GM19238 (cell line): ENCODE data around the gene TJP3.

Experiments used
- DNase-seq: peaks from one replicate; pipeline ENCODE4 v3.0.0; 2011; ENCODE audit warnings: low spot score; ENCODE audit not compliant: insufficient read length

TJP3 gene

DNA sequence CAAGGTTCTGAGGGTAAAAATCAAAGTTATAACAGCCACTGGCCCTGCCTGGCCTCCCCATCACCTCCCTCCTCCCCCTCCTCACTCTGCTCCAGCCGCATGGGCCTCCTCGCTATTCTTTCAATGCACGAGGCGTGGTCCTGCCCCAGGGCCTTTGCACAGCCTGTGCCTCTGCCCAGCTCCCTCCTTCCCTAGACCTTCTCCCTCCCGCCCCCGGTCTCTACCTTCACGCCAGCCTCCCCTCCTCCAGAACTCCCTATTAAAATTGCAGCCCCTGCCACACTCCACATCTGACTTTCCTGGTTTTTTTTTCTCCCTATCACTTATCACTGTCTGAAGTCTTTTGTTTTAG is 60.5 kb downstream of the TJP3 start:
- no peak for DNase-seq

DNA sequence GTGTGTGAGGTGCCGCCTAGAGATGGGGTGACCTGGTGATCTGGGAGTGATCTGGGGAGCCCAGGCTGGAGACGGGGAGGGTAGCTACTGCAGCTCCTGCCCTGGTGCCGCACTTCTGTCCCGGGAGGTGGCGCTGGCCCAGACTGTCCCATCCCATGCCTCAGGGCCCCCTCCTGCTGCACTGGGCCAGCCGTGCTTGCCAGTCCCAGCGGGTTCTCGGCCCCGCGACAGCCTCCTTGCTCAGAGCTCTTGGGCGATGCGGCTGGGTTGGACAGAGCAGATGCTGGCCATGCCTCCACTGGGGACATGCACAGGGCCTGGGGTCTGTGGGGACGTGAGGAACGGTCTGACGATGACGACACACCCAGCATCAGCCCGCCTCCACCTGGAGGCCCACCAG is 61.3 kb downstream of the TJP3 start:
- DNase-seq = no peak

- no peak for DNase-seq
Observed at GRCh38 chr19:3770136-3770999, 62.2 kb downstream of the TJP3 start.

DNA sequence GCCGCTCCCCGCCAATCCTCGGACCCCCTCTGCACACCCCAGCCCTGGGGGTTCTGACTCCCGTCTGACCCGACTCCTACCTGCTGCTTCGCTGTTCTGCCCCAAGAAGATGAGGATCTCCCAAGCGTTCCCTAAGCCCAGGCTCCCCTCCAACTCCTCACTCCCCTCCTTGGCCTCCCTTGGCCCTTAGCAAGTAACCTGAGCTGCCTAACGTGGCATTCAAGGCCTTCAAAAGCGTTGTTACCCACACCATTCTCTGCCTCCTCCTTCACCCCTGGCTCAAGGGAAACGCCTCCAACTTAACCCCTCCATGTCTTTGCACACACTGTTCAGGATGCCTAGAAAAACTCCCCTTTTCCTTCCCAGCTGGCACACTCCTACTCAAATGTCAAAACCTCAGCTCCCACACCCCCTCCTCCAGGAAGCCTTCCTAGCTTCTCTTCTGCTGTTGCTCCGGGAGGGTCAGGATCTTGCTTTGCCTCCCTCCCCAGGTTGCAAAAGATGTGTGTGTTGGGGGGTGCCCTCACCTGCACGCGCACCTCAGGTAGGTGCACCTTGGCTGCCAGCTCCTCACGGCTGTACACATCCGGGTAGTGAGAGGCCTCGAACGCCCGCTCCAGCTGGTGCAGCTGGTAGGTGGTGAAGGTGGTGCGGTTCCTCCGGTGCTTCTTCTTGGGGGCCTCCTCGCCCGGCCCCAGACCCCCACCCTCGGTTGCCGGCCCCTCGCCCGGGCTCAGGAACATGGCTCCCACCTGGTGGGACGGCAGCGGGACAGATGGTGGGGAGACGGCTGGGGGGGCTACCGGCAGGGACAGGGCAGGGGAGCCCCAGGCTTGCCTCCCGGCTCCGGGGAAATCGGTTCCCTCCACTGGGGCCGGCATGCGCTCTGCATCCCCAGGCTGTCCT is 63.1 kb downstream of the TJP3 start:
- no peak for DNase-seq

DNA sequence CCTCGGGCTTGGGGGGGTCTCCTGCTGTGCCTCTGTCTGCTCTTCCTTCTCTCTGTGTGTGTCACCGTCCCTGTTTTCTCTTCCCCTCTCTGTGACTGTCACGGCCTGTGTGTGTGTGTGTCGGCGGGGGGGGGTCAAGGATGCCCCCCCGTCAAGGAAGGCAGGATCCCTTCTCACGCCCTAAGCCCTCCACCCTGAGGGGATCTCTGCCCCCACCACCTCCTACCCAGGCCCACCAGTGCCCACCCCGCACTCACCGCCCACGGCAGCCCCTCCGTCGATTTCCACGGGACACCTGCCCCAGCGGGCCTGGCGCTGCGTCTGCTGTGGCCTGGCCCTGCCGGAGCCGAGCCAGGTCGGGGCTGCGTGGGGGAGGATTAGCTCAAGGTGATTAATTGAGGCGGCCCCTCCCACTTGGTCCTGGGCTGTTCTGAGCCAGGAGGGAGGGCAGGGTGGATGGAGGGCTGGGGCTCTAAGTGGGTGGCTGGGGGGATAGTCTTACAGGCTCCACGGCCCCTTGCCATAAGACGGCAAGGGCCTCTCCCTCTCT is 63.8 kb downstream of the TJP3 start, which contains the start of gene RAX2:
Gene RAX2 (minus strand): TSS at position 323 of the 550 bp plus-strand sequence. CDS start 486 bp downstream, outside the sequence.
- no peak for DNase-seq

- no peak for DNase-seq
Observed at GRCh38 chr19:3773814-3774515, 65.8 kb downstream of the TJP3 start.

DNA sequence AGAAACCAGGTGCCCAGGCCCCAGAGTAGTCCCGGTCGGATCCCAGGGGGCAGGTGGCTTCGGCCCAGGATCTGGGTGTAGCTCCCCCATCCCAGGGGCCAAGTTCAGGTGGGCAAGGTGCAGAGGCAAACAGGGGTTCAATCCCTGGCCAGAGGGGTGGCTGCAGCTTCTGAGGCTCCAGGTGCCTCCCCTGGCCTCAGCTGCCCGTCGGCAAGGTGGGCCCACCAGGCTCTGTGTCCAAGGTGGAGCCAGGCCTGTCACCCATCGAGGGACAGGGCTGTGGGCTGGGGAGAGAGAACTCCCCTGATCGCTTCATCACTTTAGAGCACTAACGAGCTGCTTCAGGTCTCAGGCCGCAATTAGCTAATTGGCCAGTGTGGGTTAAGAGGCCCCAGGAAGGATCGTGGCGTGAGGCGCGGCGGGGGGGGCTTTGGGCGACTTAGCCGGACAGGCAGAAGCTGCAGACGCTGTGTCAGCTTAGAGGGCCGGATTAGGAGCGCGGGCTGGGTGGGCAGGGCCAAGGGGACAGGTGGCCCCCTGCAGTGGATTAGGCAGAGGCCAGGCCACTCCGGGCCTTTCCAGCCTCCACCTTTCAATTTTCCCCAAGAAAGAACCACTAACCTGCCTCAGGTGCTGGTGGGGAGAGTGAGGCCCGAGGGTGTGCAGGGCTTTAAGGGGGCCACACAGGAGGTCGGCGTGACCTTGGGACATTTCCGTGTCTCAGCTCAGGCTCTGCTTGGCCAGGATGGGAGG is 66.6 kb downstream of the TJP3 start:
- DNase-seq = no peak

DNA sequence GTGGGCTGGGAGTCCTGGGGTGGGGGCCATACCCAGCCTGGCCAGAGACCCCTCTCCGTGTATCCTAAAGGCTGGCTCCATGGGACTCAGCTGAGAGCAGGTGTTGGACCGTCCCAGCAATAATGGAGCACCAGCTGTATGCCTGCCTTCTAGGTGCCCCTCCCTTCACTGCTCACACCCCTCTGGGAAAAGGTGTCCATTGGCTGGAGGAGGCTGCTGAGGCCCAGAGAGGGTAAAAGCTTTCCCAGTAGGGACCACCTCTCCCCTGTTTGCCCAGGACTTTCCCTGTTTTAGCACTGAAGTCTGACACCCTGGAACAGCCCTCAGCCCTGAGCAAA is 67.2 kb downstream of the TJP3 start:
- DNase-seq = no peak

DNA sequence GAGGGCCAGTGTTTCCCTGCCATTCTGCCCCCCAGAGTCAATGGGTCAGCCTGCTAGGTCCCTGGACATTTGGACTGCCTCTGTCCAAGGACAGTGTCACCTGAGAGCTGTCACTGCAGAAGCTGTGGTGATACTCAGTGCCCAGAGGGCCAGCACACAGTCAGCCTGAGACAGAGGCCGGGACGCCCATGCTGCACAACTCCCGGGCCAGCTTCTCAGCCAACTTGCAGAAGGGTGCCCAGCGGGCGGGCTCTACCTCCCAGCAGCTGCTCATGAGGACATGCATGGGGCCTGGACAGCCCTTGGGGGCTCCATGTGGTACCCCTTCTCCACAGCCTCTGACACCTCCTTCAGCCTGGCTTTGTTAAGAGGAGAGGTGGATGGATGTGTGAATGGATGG is 67.6 kb downstream of the TJP3 start:
- DNase-seq = no peak

- DNase-seq = no peak
Observed at GRCh38 chr19:3776479-3777040, 68.4 kb downstream of the TJP3 start.

GRCh38 chr19:3778104-3778867 is 70.1 kb downstream of the TJP3 start:
- DNase-seq = no peak

- DNase-seq = no peak
Observed at GRCh38 chr19:3778899-3779723, 70.9 kb downstream of the TJP3 start.

- DNase-seq = no peak
Observed at GRCh38 chr19:3780786-3781304, 72.7 kb downstream of the TJP3 start.

DNA sequence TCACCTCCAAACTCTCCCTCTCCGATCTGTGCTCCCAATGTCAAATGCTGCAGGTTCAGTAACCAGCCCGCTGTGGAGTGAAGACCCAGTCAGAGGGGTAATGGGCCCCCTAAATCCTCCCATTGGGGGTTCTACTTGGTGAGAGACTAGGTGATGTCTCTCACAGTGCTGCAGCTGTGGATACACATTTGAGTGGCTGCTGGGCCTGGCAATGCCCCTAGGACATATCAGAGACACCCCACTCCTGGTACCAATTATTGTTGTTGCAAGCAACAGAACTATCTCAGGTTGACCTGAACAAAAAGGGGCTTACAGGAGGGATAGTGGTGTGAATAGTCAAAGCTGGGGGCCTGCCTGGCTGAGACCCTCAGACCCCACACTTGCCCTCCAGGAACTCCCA is 73.4 kb downstream of the TJP3 start:
- DNase-seq = no peak

DNA sequence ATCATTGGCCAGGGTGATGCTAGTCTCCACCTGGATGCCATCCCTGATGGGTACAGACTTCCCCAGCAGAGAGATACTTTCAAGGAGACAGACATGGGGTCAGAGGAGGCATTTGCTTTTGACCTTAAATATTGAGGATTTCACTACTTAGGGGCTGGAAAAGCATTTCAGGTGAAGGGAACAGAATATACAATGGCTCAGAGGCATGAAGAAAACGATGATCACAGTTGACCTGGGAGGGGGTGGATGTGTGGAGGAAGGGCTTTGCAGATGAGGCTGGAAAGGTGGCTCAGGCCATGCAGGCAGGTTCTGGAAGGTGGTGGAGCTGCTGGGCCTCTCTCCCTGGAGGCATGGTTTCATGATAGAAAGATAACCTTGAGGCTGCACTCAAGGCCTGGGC is 74.1 kb downstream of the TJP3 start:
- DNase-seq = no peak

GRCh38 chr19:3782903-3783302 is 74.7 kb downstream of the TJP3 start:
- no peak for DNase-seq

DNA sequence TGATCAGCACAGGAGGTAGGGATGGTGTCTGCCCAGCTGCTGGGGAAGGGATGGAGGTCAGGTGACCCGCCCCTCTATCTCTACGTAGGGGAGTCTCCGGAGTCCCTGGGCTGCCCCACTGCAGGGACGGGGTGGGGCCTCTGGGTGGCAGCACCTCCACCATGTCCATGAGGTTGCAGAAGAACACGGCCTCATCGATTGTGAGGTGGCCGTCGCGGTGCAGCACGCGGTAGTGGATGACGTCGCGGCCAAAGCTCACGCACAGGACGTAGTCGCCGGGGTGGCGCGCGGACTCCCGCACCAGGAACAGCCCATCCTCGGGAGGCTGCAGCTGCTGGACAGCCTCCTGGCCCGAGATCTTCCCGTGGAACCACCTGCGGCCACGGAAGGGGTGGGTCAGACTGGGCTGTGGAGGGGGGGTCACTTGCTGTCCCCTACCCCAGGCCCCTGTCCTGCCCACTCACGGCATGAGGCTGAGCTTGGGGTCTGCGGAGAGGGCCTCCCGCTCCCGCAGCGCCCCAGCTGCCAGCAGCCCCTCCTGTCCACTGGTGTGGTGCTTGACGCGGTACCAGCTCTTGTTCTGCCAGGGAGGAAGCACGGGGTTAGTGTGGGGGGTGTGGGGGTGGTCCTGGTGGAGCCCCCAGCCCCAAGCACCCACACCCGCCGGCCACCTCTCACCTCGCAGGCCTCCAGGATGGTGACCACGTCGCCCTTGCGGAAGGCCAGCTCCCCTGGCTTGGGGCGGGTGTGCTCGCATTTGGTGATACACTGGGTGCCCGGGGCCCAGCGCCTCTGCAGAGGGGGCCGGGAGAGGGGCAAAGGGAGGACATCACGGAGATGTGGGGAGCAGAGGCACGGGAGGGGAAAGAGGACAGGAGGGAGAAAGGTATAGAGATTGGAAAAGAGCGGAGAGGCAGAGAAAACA is 75.7 kb downstream of the TJP3 start:
- no peak for DNase-seq
